Naive B cell (primary cell): ENCODE results near the gene IGSF3. TPM values are rescaled to one million over a fixed set of nuclear protein-coding genes. Genes with fewer than 3 reads are reported as not detected.

Source experiments
- ATAC-seq, 2 donors: fragments of 150-1000 bp; cut with Tn5 transposase; 2 replicates each; pipeline ENCODE4 v1.10.0; 2021; ENCODE audit warnings: low read depth in 2 of 2, mild to moderate bottlenecking in 2 of 2, moderate library complexity in 2 of 2
- DNase-seq: peaks from one replicate; pipeline ENCODE4 v3.0.0; 2022
- H3K27ac Mint-ChIP-seq, 6 donors: one replicate each; pipeline ENCODE4 v1.8.0; 2020 to 2022; ENCODE audit warnings: mild to moderate bottlenecking in 6 of 6, mixed read lengths in 6 of 6, moderate library complexity in 5 of 6, inconsistent platforms in 2 of 6
- H3K27me3 Mint-ChIP-seq, 3 donors: one replicate each; pipeline ENCODE4 v1.8.0; 2021 to 2022; ENCODE audit warnings: mixed read lengths in 3 of 3, mild to moderate bottlenecking in 1 of 3
- H3K36me3 Mint-ChIP-seq, 2 donors: one replicate each; pipeline ENCODE4 v1.8.0; 2020 to 2022; ENCODE audit warnings: mixed read lengths in 2 of 2, inconsistent platforms in 1 of 2, mild to moderate bottlenecking in 1 of 2
- H3K4me1 Mint-ChIP-seq, 3 donors: one replicate each; pipeline ENCODE4 v1.8.0; 2020 to 2022; ENCODE audit warnings: mixed read lengths in 3 of 3, inconsistent platforms in 1 of 3, mild to moderate bottlenecking in 1 of 3, moderate library complexity in 1 of 3
- H3K4me3 Mint-ChIP-seq, 8 donors: one replicate each; pipeline ENCODE4 v1.8.0; 2020 to 2022; ENCODE audit warnings: mild to moderate bottlenecking in 8 of 8, mixed read lengths in 8 of 8, moderate library complexity in 8 of 8, inconsistent platforms in 2 of 8
- H3K9me3 Mint-ChIP-seq, 7 donors: one replicate each; pipeline ENCODE4 v1.8.0; 2020 to 2022; ENCODE audit warnings: mixed read lengths in 7 of 7, mild to moderate bottlenecking in 5 of 7, inconsistent platforms in 2 of 7, moderate library complexity in 1 of 7
- polyA plus RNA-seq, 6 donors: library from polyadenylated mRNA; unstranded; fragments of 300-500 nt; fragmentation: Illumina TruSeq; gene quantifications; one replicate each; pipeline ENCODE4 v1.2.3, GENCODE V29; 2021; ENCODE audit warnings: low read depth in 6 of 6

Gene IGSF3
- polyA plus RNA-seq, 6 donors from 2014 or later, result not detected

DNA sequence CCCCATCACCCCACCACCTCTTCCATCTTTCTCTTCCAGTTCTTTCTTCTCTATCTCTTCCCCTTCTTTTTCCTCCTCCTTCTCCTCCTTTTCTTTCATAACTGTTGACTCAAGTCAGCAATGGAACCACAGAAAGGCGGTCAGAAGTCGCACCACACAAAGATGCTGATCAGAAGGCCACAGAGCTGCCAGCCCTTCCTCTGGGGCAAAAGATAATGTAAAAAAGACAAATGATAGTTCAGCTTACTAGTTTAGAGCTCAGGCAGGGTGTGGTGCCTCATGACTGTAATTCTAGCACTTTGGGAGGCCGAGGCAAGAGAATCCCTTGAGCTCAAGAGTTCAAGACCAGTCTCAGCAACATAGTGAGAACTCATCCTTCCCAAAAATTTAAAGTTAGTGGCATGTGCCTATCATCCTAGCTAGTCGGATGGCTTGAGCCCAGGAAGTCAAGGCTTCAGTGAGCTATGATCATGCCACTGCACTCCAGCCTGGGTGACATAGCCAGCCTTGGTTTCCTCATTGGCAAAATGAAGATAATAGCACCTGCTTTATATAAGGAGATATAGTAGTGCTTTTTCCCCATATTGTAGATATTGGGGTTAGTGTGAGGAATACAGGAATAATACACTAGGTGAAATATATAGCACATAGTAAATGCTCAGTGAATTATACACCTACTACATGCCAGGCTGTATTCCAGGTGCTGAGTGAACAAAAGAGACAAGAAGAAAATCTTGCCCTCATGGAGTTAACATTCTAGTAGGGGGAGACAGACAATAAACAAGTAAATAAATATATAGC, 12.5 kb upstream of the IGSF3 start:
- peaks cover 13 to 23% (median 15%) of the 10 kb centered on the region in 3 donors for H3K27me3 Mint-ChIP-seq
- ATAC-seq (no peak), DNase-seq (no peak)
- H3K36me3 Mint-ChIP-seq, result no peaks in the 10 kb centered on the region
- no peaks in the 10 kb centered on the region for H3K4me1 Mint-ChIP-seq
- H3K27ac Mint-ChIP-seq, result no peak overlapping the region
- no peak overlapping the region for H3K4me3 Mint-ChIP-seq
- H3K9me3 Mint-ChIP-seq, result no peaks in the 10 kb centered on the region

DNA sequence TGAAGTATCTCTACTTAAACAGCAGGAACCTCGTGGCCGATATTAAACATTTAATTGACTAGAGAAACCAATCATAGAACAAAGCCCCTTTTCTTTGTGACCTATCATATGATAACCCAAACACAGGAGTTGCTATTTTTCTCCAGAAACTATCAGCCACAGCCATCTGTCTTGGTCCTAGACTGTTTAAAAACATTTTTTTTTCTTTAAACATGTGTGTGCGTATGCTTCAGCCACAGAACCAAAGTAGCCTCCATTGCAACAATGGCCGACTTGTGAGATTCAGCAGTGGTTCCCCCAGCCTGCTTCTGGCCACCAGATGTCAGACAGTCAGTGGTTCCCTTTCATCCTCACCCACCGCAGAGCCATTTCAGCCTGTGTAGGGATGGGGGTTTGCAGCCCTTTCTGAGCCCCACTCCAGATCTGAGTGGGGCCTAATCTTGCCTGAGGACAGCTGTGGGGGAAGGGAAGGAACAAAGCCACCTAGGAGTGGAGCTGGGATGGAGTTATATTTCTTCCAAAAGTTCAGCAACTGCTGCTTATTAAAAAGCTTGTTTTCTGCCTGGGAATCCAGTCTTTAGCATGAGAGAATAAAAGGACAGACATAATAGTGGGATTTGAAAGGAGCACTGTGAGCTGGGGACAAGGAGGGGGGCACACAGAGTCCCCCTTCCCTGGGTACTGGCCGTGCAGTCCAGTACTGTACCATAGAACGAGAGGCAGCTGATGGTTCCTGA, 11.7 kb upstream of the IGSF3 start:
- Mint-ChIP-seq H3K4me3 (no peak overlapping the region), H3K4me1 (no peaks in the 10 kb centered on the region), H3K9me3 (no peaks in the 10 kb centered on the region), H3K27ac (no peak overlapping the region), H3K27me3 (peaks cover 20 to 30% (median 20%) of the 10 kb centered on the region in 3 donors), H3K36me3 (no peaks in the 10 kb centered on the region)
- ATAC-seq (no peak), DNase-seq (no peak)

DNA sequence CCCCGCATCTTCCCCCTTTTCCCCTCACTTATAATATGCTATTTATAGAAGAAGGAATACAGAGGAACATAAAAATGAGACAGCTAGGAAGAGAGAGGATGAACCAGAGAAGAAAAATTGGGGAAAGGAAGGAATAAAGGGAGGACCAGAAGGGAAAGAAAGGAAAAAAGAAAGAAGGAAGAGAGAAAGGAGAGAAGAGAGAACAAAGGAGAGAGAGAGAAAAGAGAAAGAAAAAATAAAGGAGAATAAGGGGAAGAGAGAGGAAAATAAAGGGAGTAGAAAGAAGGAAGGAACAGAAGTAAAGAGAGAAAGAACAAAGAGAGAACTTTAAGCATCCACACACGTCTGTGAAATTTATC, 11.2 kb upstream of the IGSF3 start:
- Mint-ChIP-seq H3K27ac (no peak overlapping the region), H3K4me1 (no peaks in the 10 kb centered on the region), H3K9me3 (no peaks in the 10 kb centered on the region), H3K36me3 (no peaks in the 10 kb centered on the region), H3K27me3 (peaks cover 24 to 36% (median 25%) of the 10 kb centered on the region in 3 donors), H3K4me3 (no peak overlapping the region)
- ATAC-seq (no peak), DNase-seq (no peak)

- ATAC-seq (no peak), DNase-seq (no peak)
- Mint-ChIP-seq H3K9me3 (no peaks in the 10 kb centered on the region), H3K4me1 (peaks cover 0 to 1% (median 0%) of the 10 kb centered on the region in 3 donors), H3K27me3 (peaks cover 28 to 39% (median 32%) of the 10 kb centered on the region in 3 donors), H3K4me3 (no peak overlapping the region), H3K36me3 (no peaks in the 10 kb centered on the region), H3K27ac (no peak overlapping the region)
These were observed 10.0 kb upstream of the IGSF3 start for GRCh38 chr1:116677474-116678062.

DNA sequence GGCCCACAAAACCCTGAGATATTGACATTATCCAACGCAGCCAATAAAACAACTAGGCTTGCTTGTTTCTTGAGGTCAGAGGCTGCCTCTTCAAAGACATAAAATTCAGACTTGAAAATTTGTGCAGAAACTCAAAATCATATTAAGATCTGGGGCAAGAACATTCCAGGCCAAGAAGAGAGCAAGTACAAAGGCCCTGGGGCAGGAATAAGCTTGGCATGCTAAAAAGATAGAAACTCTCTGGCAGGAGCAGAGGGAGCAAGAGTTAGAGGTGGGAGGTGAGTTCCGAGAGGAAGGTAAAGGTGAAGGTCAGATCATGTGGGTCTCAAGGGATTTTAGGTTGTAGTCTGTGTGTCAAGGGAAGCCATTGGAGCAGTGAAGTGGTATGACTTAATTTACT, 8.8 kb upstream of the IGSF3 start:
- ATAC-seq, result no peak
- H3K27ac Mint-ChIP-seq, result no peak overlapping the region

DNA sequence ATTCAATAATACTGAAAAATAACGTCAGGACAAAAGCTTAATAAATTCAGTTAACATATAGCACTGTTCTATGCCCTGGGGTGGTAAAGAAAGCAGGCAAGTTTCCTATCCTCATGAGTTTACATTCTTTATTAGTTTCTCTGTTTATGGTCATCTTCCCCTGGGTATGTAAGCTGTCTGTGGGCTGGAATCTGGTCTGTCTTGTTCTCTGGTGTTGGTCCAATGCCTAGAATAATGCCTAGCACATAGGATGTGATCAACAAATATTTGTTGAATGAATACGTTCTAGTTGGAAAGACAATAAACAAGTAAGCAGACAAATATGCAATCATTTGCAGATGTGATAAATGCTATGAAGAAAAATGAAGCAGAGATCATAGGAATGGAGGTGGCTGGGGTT, 7.2 kb upstream of the IGSF3 start:
- DNase-seq, result no peak
- peaks cover 40 to 57% (median 44%) of the 10 kb centered on the region in 3 donors for H3K27me3 Mint-ChIP-seq
- H3K27ac Mint-ChIP-seq, result no peak overlapping the region
- H3K36me3 Mint-ChIP-seq, result no peaks in the 10 kb centered on the region
- no peak overlapping the region for H3K4me3 Mint-ChIP-seq
- ATAC-seq, result no peak
- peaks cover 0 to 2% (median 0%) of the 10 kb centered on the region in 3 donors for H3K4me1 Mint-ChIP-seq
- H3K9me3 Mint-ChIP-seq, result no peaks in the 10 kb centered on the region

More for the DNA sequence above, 8.8 kb upstream of the IGSF3 start:
- no peak for DNase-seq
- H3K9me3 Mint-ChIP-seq, result no peaks in the 10 kb centered on the region
- H3K4me1 Mint-ChIP-seq, result peaks cover 0 to 2% (median 0%) of the 10 kb centered on the region in 3 donors
- H3K27me3 Mint-ChIP-seq, result peaks cover 34 to 42% (median 34%) of the 10 kb centered on the region in 3 donors
- H3K4me3 Mint-ChIP-seq, result peak overlapping the region in 1 of 8 donors; percentile 56
- no peaks in the 10 kb centered on the region for H3K36me3 Mint-ChIP-seq

DNA sequence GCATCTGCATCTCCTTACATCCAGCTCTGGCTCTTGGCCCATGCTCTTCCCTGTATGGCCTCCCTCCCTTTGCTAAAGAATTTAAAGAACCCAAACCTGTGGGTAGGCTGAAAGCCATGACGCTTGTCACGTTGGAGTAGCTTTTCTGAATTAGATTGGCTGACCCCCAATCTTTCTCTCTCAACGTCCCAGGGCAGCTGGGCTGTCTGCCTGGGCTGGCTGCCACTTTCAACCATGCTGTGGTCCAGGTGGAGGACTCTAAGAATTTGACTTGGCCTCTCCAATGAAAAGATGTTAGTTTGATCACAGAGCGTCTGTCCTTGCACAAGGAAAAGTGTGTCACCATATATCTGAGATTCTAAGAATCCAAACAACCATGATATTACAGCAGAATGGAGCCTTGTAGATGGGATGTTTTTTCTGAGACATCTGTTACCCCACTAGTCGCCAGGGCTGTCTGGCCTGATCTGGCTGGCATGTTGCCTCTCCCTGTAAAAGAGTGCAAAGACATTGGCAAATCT, 6.5 kb upstream of the IGSF3 start:
- DNase-seq, result no peak
- no peak overlapping the region for H3K27ac Mint-ChIP-seq
- no peak for ATAC-seq
- H3K36me3 Mint-ChIP-seq, result no peaks in the 10 kb centered on the region
- H3K9me3 Mint-ChIP-seq, result no peaks in the 10 kb centered on the region
- H3K4me1 Mint-ChIP-seq, result peaks cover 0 to 2% (median 0%) of the 10 kb centered on the region in 3 donors
- peaks cover 40 to 64% (median 46%) of the 10 kb centered on the region in 3 donors for H3K27me3 Mint-ChIP-seq
- H3K4me3 Mint-ChIP-seq, result no peak overlapping the region

- Mint-ChIP-seq H3K9me3 (peaks cover 0 to 3% (median 0%) of the 10 kb centered on the region in 7 donors), H3K4me1 (peaks cover 0 to 2% (median 0%) of the 10 kb centered on the region in 3 donors), H3K27ac (no peak overlapping the region), H3K27me3 (peaks cover 38 to 57% (median 51%) of the 10 kb centered on the region in 3 donors), H3K4me3 (no peak overlapping the region), H3K36me3 (no peaks in the 10 kb centered on the region)
- ATAC-seq (no peak), DNase-seq (no peak)
These were observed 4.4 kb upstream of the IGSF3 start for GRCh38 chr1:116671912-116672311.

GRCh38 chr1:116671072-116671760, 3.7 kb upstream of the IGSF3 start:
- Mint-ChIP-seq H3K4me1 (peaks cover 5 to 7% (median 7%) of the 10 kb centered on the region in 3 donors), H3K4me3 (no peak overlapping the region), H3K9me3 (peaks cover 0 to 3% (median 0%) of the 10 kb centered on the region in 7 donors), H3K27ac (peak overlapping the region in 1 of 6 donors; percentile 11), H3K36me3 (no peaks in the 10 kb centered on the region), H3K27me3 (peaks cover 40 to 61% (median 50%) of the 10 kb centered on the region in 3 donors)
- no peak for DNase-seq
- no peak for ATAC-seq

DNA sequence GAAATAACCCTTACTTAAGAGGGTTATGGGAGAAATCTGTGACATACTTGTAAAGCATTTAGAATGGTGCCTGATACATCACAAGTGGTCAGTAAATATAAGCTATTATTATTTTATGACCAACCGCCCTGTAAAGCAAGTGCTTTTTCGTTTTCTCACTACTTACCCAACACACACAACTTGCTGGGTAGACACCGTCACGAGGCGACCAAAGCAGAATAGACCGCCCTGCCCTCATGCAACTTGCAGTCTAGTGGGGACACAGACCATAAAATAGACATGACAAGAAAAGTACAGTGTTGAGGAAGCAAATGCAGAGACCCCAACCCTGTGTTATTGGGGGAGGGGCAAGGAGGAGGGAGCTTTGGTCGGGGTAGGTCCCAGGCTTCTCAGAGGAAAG, 744 bp upstream of the IGSF3 start:
- H3K36me3 Mint-ChIP-seq, result no peaks in the 10 kb centered on the region
- no peak for ATAC-seq
- peaks cover 0 to 3% (median 0%) of the 10 kb centered on the region in 7 donors for H3K9me3 Mint-ChIP-seq
- peaks cover 51 to 69% (median 58%) of the 10 kb centered on the region in 3 donors for H3K27me3 Mint-ChIP-seq
- H3K4me1 Mint-ChIP-seq, result peaks cover 9 to 15% (median 11%) of the 10 kb centered on the region in 3 donors
- H3K4me3 Mint-ChIP-seq, result peak overlapping the region; percentile 55 to 88 (median 82)
- H3K27ac Mint-ChIP-seq, result no peak overlapping the region
- DNase-seq, result no peak

DNA sequence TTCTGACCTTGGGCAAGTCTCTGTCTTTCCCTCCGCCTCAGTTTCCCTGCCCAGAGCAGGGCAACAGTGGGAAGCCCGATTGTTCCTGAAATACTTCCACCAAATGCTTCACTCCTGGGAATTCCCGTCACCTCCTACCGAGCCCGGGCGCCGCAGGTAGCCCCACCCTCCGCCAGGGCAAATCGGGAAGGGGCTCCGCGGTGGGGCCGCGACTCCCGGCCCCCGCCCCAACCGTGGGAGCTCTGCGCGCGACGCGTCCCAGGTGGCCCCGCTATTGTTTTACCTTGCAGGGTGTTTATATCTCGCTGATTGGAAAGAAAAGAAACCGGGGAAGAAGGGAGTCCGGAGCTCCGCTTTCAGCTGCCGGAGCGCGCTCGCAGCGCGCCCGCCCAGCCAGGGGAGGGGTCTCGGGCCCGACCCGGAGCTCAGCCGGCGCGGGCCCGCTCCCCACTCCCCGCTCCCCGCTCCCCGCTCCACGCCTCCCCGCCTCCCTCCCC, 407 bp downstream of the IGSF3 start:
- Mint-ChIP-seq H3K9me3 (peaks cover 0 to 3% (median 0%) of the 10 kb centered on the region in 7 donors), H3K4me3 (peak overlapping the region; percentile 61 to 88 (median 84)), H3K36me3 (no peaks in the 10 kb centered on the region), H3K27ac (no peak overlapping the region), H3K4me1 (peaks cover 9 to 13% (median 11%) of the 10 kb centered on the region in 3 donors), H3K27me3 (peaks cover 43 to 76% (median 62%) of the 10 kb centered on the region in 3 donors)
- DNase-seq (no peak), ATAC-seq (peak in 1 of 2 donors; percentile 26)

GRCh38 chr1:116666187-116667077, 1.1 kb downstream of the IGSF3 start:
- H3K9me3 Mint-ChIP-seq, result peaks cover 0 to 3% (median 0%) of the 10 kb centered on the region in 7 donors
- H3K4me1 Mint-ChIP-seq, result peaks cover 9 to 13% (median 11%) of the 10 kb centered on the region in 3 donors
- DNase-seq (peak; percentile 5), ATAC-seq (peak; percentile 21 to 34)
- peaks cover 43 to 74% (median 59%) of the 10 kb centered on the region in 3 donors for H3K27me3 Mint-ChIP-seq
- H3K27ac Mint-ChIP-seq, result peak overlapping the region in 1 of 6 donors; percentile 38
- H3K36me3 Mint-ChIP-seq, result no peaks in the 10 kb centered on the region
- peak overlapping the region; percentile 61 to 88 (median 84) for H3K4me3 Mint-ChIP-seq
